T-helper 2 cell treated with Interferon-gamma antibody and Interleukin-4, amounts not matched to agents 5 μg/mL and 100 μg/mL, for 36 hours (primary cell): ENCODE data around the gene KCNJ1.
A peak's percentile ranks its signal among the peaks of the same experiment; 100 is the strongest.

Source experiments
- DNase-seq: peaks from one replicate; pipeline ENCODE4 v3.0.0; 2021; ENCODE audit warnings: low spot score
- H3K27ac Mint-ChIP-seq: one replicate; pipeline ENCODE4 v1.8.0; 2021; ENCODE audit warnings: mild to moderate bottlenecking, mixed read lengths
- H3K27me3 Mint-ChIP-seq: one replicate; pipeline ENCODE4 v1.8.0; 2021; ENCODE audit warnings: low read depth, mixed read lengths
- H3K36me3 Mint-ChIP-seq: one replicate; pipeline ENCODE4 v1.8.0; 2021; ENCODE audit warnings: low read depth, mixed read lengths
- H3K4me1 Mint-ChIP-seq: one replicate; pipeline ENCODE4 v1.8.0; 2021; ENCODE audit warnings: low read depth, mixed read lengths
- H3K4me3 Mint-ChIP-seq: one replicate; pipeline ENCODE4 v1.8.0; 2022; ENCODE audit warnings: mild to moderate bottlenecking, moderate library complexity, mixed read lengths
- H3K9me3 Mint-ChIP-seq: one replicate; pipeline ENCODE4 v1.8.0; 2021; ENCODE audit warnings: mixed read lengths

The KCNJ1 gene

DNA sequence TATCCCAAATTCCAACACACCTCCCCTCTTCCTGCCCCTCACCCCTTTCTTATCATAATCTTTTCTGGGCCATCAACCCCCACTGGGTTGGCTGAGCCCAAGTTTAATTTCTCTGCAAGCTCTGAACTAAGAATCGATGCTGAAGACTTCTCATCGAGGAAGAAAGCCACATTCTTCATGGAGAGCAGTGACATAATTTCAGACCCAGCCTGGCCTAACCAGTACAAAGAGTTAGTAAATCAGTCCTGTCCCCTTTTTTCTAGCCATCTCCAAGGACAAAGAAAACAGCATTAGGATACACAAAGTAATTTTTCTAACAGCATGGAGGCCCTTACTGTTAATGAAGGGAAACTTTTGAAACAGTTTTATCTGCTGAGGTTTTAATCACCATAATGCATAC lies 45.0 kb downstream of the KCNJ1 start:
- DNase-seq, result no peak
- Mint-ChIP-seq H3K4me1 (no peaks in the 10 kb centered on the region), H3K4me3 (no peak overlapping the region), H3K36me3 (peaks cover 13% of the 10 kb centered on the region), H3K27ac (no peak overlapping the region), H3K27me3 (no peaks in the 10 kb centered on the region), H3K9me3 (no peaks in the 10 kb centered on the region)

DNA sequence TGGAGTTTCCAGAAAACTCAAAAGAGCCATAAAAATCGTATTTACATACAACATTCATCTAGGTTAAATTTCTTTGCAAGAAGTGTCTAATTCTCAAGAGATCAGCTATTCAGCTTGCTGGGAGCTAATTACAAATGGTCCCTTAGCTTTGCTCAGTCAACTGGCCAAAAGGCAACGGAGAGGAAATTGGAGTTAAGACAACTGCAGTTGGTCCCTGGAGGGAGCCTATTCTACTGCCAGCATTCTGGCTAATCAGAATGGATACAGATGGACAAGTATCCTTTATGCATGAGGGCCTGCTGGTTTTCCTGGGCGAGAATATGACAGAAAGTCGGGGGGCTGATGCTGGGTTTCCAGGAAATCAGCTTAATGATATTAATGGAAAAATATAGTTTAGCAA lies 45.5 kb downstream of the KCNJ1 start:
- H3K36me3 Mint-ChIP-seq, result peaks cover 13% of the 10 kb centered on the region
- no peak overlapping the region for H3K27ac Mint-ChIP-seq
- H3K27me3 Mint-ChIP-seq, result no peaks in the 10 kb centered on the region
- no peak for DNase-seq
- H3K9me3 Mint-ChIP-seq, result no peaks in the 10 kb centered on the region
- no peaks in the 10 kb centered on the region for H3K4me1 Mint-ChIP-seq
- H3K4me3 Mint-ChIP-seq, result no peak overlapping the region

DNA sequence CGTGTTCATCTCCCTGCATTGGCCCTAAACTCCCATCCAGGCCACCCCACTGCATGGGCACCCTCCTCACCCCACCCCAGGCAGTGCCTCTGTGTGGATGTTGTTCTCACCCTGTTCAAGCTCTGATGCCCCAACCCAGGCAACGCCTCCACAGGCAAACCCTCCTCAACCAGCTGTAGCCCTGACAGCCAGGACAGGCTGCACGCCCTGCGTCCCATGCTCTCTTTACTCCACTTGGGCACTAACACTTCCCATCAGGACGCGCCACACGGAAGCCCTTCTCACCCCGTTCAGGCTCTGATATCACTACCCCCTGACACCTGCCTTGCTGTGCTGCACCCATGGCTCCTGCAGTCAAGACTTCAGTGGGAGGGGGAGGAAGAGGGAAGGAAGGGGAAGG lies 47.9 kb downstream of the KCNJ1 start:
- no peaks in the 10 kb centered on the region for H3K27me3 Mint-ChIP-seq
- H3K36me3 Mint-ChIP-seq, result peaks cover 18% of the 10 kb centered on the region
- DNase-seq, result no peak
- H3K9me3 Mint-ChIP-seq, result no peaks in the 10 kb centered on the region
- no peak overlapping the region for H3K4me3 Mint-ChIP-seq
- peak overlapping the region; percentile 3 for H3K27ac Mint-ChIP-seq
- no peaks in the 10 kb centered on the region for H3K4me1 Mint-ChIP-seq

GRCh38 chr11:128814856-128815705 lies 52.0 kb downstream of the KCNJ1 start:
- H3K36me3 Mint-ChIP-seq, result peaks cover 39% of the 10 kb centered on the region
- DNase-seq, result no peak
- no peaks in the 10 kb centered on the region for H3K27me3 Mint-ChIP-seq
- no peaks in the 10 kb centered on the region for H3K4me1 Mint-ChIP-seq
- no peak overlapping the region for H3K4me3 Mint-ChIP-seq
- H3K27ac Mint-ChIP-seq, result no peak overlapping the region
- H3K9me3 Mint-ChIP-seq, result no peaks in the 10 kb centered on the region

- no peak overlapping the region for H3K4me3 Mint-ChIP-seq
- no peaks in the 10 kb centered on the region for H3K9me3 Mint-ChIP-seq
- no peak overlapping the region for H3K27ac Mint-ChIP-seq
- peaks cover 44% of the 10 kb centered on the region for H3K36me3 Mint-ChIP-seq
- H3K27me3 Mint-ChIP-seq, result no peaks in the 10 kb centered on the region
- DNase-seq, result no peak
- H3K4me1 Mint-ChIP-seq, result no peaks in the 10 kb centered on the region
These were observed 53.4 kb downstream of the KCNJ1 start for GRCh38 chr11:128813729-128814128.

DNA sequence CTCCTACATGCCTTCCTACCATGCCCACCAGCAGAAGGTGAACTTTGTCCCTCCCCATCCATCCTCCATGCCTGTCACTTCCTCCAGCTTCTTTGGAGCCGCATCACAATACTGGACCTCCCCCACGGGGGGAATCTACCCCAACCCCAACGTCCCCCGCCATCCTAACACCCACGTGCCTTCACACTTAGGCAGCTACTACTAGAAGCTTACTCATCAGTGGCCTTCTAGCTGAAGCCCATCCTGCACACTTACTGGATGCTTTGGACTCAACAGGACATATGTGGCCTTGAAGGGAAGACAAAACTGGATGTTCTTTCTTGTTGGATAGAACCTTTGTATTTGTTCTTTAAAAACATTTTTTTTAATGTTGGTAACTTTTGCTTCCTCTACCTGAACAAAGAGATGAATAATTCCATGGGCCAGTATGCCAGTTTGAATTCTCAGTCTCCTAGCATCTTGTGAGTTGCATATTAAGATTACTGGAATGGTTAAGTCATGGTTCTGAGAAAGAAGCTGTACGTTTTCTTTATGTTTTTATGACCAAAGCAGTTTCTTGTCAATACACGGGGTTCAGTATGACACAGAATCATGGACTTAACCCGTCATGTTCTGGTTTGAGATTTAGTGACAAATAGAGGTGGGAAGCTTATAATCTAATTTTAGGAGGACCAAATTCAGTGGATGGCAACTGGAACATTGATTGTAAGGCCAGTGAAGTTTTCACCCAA lies 56.1 kb downstream of the KCNJ1 start:
- Mint-ChIP-seq H3K27ac (no peak overlapping the region), H3K4me1 (no peaks in the 10 kb centered on the region), H3K9me3 (no peaks in the 10 kb centered on the region), H3K4me3 (no peak overlapping the region), H3K36me3 (peaks cover 56% of the 10 kb centered on the region), H3K27me3 (no peaks in the 10 kb centered on the region)
- DNase-seq, result no peak

GRCh38 chr11:128809128-128809527 lies 58.0 kb downstream of the KCNJ1 start:
- Mint-ChIP-seq H3K9me3 (no peaks in the 10 kb centered on the region), H3K36me3 (peaks cover 68% of the 10 kb centered on the region), H3K4me3 (no peak overlapping the region), H3K4me1 (peaks cover 2% of the 10 kb centered on the region), H3K27ac (no peak overlapping the region), H3K27me3 (no peaks in the 10 kb centered on the region)
- DNase-seq, result no peak

- Mint-ChIP-seq H3K4me1 (peaks cover 9% of the 10 kb centered on the region), H3K27me3 (no peaks in the 10 kb centered on the region), H3K9me3 (no peaks in the 10 kb centered on the region), H3K27ac (no peak overlapping the region), H3K36me3 (peaks cover 70% of the 10 kb centered on the region), H3K4me3 (no peak overlapping the region)
- no peak for DNase-seq
These were observed 59.2 kb downstream of the KCNJ1 start for GRCh38 chr11:128807909-128808308.

- Mint-ChIP-seq H3K4me1 (peaks cover 16% of the 10 kb centered on the region), H3K36me3 (peaks cover 73% of the 10 kb centered on the region), H3K4me3 (no peak overlapping the region), H3K27ac (no peak overlapping the region), H3K27me3 (no peaks in the 10 kb centered on the region), H3K9me3 (no peaks in the 10 kb centered on the region)
- no peak for DNase-seq
These were observed 60.4 kb downstream of the KCNJ1 start for GRCh38 chr11:128806506-128807261.

DNA sequence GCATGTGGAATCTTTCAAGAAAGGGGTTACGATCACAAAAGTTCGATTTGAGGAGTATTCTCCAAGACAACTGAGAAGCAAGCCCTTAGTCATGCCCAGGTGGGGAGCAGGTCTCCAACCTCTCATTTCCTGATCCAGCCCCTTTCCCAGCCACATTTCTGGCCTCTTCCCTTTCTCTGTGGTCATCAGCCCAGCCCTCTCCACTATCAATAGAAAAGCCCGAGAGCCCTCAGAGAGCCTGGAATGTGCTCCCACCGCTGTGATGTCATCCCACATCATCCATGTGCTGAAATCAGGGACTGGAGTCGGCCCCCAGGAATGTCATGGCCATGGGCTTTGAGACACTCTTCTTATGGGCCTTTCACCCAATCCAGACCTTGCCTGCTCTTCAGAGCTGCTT lies 62.6 kb downstream of the KCNJ1 start:
- Mint-ChIP-seq H3K36me3 (peaks cover 71% of the 10 kb centered on the region), H3K4me3 (no peak overlapping the region), H3K27ac (no peak overlapping the region), H3K4me1 (peaks cover 16% of the 10 kb centered on the region), H3K9me3 (no peaks in the 10 kb centered on the region), H3K27me3 (no peaks in the 10 kb centered on the region)
- DNase-seq, result no peak

DNA sequence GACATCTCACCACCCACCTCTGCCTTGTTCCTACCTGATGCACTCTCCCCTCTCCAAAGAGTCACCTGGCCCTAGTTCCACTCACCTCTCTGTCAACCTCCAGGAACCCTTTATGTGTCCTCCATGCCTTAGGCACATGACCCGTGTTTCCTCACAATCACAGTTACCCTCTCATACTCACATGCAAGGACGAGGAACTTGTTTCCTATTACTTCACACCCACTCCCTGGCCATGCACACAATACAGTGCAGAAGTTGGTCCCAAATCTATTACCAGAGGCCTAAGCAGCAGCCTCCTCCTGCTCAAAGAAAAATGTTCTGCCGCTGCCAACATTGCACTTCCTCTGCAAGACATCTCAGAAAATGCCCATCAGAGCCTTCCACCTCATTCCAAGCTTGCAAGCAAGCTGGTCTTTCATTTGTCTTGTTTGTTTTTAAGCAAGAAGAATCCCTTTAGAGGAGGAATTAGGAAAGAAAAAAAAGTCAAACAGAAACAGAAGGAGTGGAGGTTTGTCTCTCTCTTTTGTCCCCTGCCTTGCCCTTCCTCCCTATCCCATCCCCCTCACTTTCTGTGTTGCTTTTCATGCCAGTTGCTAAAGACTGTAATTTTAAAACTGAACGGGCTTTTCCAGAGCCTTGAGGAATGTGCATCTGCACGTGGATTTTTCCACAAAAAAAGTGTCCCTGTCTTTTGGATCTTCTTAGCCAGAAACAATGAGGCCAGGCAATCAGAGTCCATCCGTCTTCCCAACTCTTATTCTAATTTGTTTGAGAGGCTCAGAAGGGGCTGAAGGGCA lies 63.4 kb downstream of the KCNJ1 start:
- no peaks in the 10 kb centered on the region for H3K9me3 Mint-ChIP-seq
- peak overlapping the region; percentile 2 for H3K27ac Mint-ChIP-seq
- H3K27me3 Mint-ChIP-seq, result no peaks in the 10 kb centered on the region
- H3K36me3 Mint-ChIP-seq, result peaks cover 71% of the 10 kb centered on the region
- DNase-seq, result no peak
- H3K4me3 Mint-ChIP-seq, result no peak overlapping the region
- peaks cover 16% of the 10 kb centered on the region for H3K4me1 Mint-ChIP-seq

DNA sequence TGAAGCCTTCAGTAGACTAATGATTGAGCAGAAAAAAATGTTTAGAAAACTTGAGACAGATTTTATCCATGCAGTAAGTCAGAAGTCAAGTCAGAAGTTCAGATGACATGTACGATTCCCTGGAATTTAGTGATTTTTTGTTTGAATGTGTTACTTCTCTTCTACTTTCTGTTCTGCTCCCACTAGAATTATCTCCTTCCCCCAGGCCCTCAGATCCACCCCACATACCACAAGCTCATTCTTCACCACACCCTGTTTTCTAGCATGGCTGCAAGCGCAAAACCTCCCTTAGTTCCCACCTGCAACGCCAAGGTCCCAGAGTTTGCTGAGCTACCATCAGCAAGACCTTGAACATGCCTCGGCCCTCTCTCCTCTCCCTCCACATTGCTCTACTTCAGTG lies 64.1 kb downstream of the KCNJ1 start:
- H3K27me3 Mint-ChIP-seq, result no peaks in the 10 kb centered on the region
- no peak for DNase-seq
- no peaks in the 10 kb centered on the region for H3K9me3 Mint-ChIP-seq
- H3K4me3 Mint-ChIP-seq, result peak overlapping the region; percentile 18
- peak overlapping the region; percentile 56 for H3K27ac Mint-ChIP-seq
- H3K36me3 Mint-ChIP-seq, result peaks cover 75% of the 10 kb centered on the region
- peaks cover 16% of the 10 kb centered on the region for H3K4me1 Mint-ChIP-seq

DNA sequence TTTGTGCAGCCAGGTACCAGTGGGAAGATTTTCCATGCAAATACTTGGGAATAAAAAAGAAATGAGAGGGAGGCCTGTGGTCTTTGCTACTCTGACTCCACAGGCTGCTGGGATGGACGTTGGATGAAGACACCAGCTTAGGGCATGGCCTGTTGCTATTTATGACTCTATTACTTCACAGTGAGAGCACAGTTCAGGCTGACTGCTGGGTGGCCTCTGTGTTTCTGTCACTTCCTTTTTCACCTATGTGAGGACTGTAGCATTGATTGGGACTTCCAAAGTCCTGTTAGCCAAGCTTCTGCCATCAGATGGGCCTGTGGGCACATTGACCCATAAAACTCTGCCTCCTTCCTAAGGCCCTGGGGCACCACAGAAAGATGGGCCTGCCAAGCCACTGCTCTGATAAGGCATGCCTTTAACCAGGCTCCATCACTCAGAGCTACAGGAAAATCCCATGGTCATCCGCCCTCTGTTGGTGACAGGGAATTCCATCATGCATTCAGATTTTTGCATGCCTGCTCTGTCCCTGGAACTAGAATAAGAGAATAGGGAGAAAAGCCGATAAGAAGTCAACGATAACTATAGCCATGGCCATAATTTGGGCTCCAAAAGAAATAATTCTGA lies 64.6 kb downstream of the KCNJ1 start:
- H3K27ac Mint-ChIP-seq, result no peak overlapping the region

More for the DNA sequence above, 64.6 kb downstream of the KCNJ1 start:
- H3K4me1 Mint-ChIP-seq, result peaks cover 16% of the 10 kb centered on the region
- no peaks in the 10 kb centered on the region for H3K9me3 Mint-ChIP-seq
- DNase-seq, result no peak
- H3K27me3 Mint-ChIP-seq, result no peaks in the 10 kb centered on the region
- peaks cover 76% of the 10 kb centered on the region for H3K36me3 Mint-ChIP-seq
- H3K4me3 Mint-ChIP-seq, result no peak overlapping the region
